Body of pancreas (tissue), 4 donors: ENCODE data around the gene PML.

ENCODE experiments used
- CTCF ChIP-seq, 7 experiments: fragments of 450-650 bp in 4 of 7; fragments of 200-600 bp in 3 of 7; sonication (generic) in 3 of 7; IDR thresholded peaks; one replicate each; pipeline ENCODE4 v1.5.1; 2016 to 2019; ENCODE audit warnings: antibody characterized with exemption in 7 of 7
- POLR2A ChIP-seq, 3 donors: fragments of 450-650 bp; IDR thresholded peaks; one replicate each; pipeline ENCODE4 v1.6.1; 2016; ENCODE audit warnings: antibody characterized with exemption in 3 of 3, mild to moderate bottlenecking in 2 of 3

- TF ChIP-seq CTCF (IDR thresholded peaks at IDR 0.05), result no peak
- no peak for TF ChIP-seq POLR2A (IDR thresholded peaks at IDR 0.05)
Measured at GRCh38 chr15:74007820-74008371, 13.4 kb downstream of the PML start.
